ENCODE data around the gene SH3GL1.

DNA sequence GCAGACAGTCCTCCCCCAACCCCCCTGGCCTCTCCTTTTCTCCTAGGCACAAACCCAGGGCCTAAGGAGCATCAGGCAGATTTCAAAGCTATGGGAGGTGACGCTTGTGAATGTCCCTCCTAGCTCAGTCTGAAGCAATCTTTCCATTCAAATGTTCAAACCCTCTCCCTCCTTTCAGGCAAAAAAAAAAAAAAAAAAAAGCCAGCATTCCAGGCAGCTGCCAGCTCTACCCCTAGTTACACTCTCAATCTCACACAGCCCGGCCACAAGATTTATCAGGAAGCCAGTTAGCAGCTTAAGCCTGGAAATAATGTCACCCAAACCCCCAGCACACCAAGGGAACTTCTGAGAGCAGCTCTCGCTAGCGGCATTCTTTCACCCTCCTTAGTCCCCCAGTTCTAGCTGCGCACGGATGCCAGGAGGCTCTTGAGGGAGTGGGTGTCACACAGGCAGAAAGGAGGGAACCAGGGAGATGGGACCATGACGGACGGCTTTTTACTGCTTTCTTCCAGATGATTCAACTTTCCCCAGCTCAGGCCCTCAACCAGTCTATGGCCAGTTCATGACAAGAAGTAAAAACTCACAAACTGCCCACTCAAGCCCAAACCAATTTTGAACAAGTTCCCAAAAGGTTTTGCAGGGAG is 6.3 kb downstream of the SH3GL1 start:
- TF ChIP-seq CTCF (IDR thresholded peaks at IDR 0.05; ENCODE audit: borderline replicate concordance, extremely low read depth, low read length, poor library complexity, severe bottlenecking) = no peak
- TF ChIP-seq EZH2 (IDR thresholded peaks at IDR 0.05; ENCODE audit: borderline replicate concordance, low read depth, low read length, severe bottlenecking) = no peak

Data from DND-41 (cell line).